GM18511 (cell line): Measurements from ENCODE around the gene PDE4A.

Experiments
- ATAC-seq: cut with Tn5 transposase; IDR thresholded peaks from one replicate; pipeline ENCODE4 v1.9.1; 2021; ENCODE audit warnings: mild to moderate bottlenecking, moderate library complexity; ENCODE audit not compliant: unreplicated experiment

Gene PDE4A

DNA sequence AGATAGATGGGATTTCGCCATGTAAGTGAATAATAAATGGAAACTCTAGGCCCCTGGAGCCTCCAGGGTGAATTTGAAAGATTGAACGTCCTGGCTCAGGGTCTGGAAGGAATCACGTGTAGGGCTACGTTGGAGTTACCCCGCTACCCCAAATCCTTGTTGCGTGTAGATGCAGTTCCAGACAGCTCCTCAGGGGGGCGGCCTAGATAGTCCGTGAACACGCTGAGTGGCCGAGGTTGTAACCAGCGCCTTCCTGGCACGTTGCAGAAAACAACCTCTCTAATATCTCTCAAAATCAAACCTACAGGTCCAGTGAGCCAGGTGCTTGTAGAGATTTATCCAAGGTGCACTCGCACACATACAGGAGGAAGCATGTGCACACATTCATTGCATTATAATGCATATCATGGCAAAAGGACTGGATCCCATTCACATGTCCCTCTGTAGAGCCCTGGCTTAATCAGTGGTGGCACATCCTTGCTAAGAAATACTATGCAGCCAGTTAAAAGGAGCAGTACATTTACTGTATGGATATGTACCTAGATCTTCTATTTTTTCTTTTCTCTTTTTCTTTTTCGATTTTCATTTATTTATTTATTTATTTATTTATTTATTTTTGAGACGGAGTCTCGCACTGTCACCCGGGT lies 85.4 kb downstream of the PDE4A start:
- no peak for ATAC-seq

DNA sequence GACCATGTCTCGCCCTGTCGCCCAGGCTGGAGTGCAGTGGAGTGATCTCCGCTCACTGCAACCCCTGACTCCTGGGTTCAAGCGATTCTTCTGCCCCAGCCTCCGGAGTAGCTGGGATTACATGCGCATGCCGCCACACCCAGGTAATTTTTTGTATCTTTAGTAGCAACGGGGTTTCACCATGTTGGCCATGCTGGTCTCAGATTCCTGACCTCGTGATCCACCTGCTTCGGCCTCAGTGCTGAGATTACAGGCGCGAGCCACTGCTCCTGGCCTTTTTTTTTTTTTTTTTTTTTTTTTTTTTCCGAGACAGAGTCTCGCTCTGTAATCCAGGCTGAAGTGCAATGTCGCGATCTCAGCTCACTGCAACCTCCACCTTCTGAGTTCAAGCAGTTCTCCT lies 87.7 kb downstream of the PDE4A start:
- ATAC-seq: no peak

DNA sequence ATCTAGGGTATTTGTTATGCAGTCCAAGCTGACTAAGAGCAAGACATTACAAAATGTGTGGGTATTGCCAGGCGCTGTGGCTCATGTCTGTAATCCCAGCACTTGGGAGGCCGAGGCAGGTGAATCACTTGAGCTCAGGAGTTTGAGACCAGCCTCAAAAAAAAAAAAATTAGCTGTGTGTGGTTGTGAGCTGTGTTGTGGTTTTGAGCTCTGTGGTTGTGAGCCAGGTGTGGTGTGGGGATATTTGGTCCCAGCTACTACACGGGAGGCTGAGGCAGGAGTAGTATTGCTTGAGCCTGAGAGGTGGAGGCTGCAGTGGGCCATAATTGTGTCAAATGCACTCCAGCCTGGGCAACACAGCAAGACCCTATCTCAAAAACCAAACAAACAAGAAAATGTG lies 88.4 kb downstream of the PDE4A start:
- ATAC-seq: no peak

GRCh38 chr19:10510301-10510802 lies 90.0 kb downstream of the PDE4A start:
- no peak for ATAC-seq

GRCh38 chr19:10513223-10513622 lies 92.9 kb downstream of the PDE4A start:
- ATAC-seq: no peak

DNA sequence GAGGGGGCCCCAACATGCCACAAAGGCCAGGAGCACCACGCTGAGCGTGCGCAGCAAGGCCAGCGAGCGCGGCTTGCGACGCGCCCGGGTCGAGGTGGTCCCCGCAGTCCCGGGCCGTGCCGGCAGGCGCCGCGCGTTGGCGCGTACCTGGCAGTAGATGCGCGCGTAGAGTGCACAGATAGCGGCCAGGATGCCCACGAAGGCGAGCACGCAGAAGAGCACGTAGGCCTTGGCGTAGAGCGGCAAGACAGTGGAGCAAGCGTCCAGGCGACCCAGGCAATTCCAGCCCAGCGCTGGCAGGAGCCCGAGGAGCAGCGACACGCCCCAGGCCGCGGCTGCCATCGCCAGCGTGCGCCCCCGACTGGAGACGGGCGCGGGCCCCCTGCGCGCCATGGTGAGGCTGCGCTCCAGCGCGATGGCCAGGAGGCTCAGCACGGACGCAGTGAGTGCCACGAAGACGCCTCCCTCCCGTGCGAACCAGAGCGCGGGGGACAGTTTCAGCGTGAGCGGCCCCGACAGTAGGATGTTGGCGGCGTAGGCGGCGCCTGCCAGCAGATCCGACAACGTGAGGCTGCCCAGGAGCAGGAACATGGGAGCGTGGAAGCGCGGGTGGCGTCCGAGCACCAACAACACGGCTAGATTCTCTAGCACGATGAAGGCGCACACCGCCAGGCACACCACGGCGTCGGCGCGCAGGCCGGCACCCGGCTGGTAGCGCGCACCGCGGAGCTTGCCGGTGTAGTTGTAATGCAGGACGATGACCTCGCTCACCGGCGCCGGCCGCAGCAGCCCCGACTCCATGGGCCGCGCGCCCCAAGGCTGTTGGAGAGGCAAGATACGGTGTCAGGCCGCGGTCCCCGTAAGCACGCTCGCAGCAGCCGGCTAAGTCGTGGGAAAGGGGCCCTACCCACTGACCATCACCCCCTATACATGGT lies 94.1 kb downstream of the PDE4A start:
- no peak for ATAC-seq

DNA sequence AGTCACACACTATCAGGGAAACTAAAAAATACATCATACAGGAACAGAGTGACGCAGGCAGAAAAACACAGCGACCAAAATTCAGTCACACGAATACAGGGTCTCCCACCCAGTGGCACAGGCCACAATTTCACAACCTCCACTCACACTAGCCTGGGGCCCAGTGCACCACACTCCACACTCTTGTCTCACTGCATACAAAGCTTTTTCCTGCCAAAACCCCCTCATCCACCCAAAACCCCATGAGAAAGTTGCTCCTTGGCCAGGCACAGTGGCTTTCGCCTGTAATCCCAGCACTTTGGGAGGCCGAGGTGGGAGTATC lies 95.7 kb downstream of the PDE4A start:
- ATAC-seq: no peak

- no peak for ATAC-seq
Measured at GRCh38 chr19:10516671-10517286, 96.4 kb downstream of the PDE4A start.

GRCh38 chr19:10517361-10517759 lies 97.0 kb downstream of the PDE4A start, which contains the start of gene S1PR5:
Gene S1PR5, minus strand, starts transcription at chr19:10517447. Its CDS starts 2,436 bp downstream, at chr19:10515011.
- ATAC-seq: no peak

DNA sequence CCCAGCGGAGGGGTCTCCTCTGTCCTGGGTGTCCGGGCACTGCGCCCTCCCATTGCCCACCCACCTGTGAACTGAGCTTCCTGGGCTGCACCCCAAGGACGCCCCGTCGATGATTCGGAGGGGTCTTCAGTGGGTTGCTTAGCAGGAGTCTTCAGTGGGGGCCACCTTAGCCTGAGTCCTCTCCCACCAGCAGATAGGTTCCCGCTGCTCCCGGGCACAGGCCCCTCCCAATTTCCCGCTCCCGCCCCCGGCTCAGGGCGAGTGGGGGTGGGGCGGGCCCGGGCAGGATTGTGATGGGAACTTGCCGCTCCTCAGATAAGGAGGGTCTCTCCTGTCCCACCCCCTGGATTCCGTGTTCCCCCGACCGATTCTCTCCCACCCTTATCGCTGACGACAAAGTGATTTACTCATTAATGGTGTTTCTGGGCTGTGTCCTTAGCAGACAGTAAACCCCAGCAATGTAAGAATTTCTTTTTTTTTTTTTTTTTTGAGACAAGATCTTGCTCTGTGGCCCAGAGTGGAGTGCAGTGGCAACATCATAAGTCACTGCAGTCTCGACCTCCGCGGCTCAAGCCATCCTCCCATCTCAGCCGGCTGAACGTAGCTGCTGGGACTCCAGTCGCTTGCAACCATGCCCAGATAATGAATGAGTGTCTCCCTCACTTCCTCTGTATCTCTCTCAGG lies 97.6 kb downstream of the PDE4A start:
- ATAC-seq: no peak

GRCh38 chr19:10518444-10519361 lies 98.4 kb downstream of the PDE4A start:
- no peak for ATAC-seq
